ENCODE data around the gene FGD3.
"Not testable (repeated sequence)": the region's sequence is repeated elsewhere in the genome, so short reads cannot be mapped to it uniquely, and the experiment has no call there.

The FGD3 gene

GRCh38 chr9:92947268-92948037 is at the start of gene FGD3:
TSS of gene FGD3 (plus strand) at chr9:92947523. CDS start at chr9:92976257, 28,734 bp downstream.
- no peak for DNase-seq (ENCODE audit: low read depth in 2 of 2)

GRCh38 chr9:92905137-92905536 is 42.2 kb upstream of the FGD3 start:
- DNase-seq (ENCODE audit: low read depth in 2 of 2): not testable (repeated sequence)

DNA sequence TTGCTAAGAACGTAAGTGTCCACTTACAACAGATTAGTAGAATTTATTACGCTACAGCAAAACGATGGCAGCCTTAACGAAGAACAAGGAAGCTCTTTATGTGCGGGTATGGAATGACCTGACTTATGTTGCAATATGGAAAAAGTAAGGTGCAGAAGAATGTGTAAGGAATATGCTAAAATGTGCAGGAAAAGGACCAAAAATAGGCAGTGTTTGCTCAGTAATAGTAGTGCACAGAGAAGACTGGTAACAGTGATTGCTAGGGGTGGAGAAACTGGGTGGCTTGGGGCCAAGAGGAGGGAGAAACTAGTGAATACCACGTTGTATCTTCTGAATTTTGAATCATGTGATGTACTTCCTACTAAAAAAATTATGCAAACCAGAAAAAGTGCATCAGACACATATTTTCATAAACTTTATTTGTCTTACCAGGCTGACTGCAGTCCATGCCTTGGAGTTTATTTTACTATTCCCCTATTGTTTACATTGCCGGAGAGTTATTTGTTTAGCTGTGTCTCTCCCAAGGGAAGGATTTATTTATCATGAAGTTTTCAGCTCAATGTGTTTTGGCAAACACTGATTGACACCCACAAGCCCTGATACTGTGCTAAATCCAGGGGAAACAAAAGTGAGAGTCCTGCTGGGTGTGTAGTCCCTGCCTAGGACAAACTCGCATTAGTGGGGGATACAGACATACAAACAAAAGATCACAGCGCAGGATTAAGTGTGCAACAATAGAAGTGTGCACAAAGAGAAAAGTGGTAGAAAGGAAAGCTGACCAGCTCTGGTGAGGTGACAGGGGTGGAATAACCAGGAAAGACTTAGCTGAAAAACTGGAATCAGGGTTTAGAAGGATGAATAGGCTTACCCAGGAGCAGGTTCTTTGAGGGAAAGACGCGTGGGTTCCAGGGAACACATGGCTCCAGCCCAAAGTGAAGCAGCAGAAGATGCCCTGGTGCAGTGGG is 35.5 kb upstream of the FGD3 start:
- DNase-seq (ENCODE audit: low read depth in 2 of 2): no peak

- DNase-seq (ENCODE audit: low read depth in 2 of 2): no peak
These were observed 30.0 kb upstream of the FGD3 start for GRCh38 chr9:92917176-92917800.

- no peak for DNase-seq (ENCODE audit: low read depth in 2 of 2)
These were observed 26.9 kb upstream of the FGD3 start for GRCh38 chr9:92920437-92920836.

DNA sequence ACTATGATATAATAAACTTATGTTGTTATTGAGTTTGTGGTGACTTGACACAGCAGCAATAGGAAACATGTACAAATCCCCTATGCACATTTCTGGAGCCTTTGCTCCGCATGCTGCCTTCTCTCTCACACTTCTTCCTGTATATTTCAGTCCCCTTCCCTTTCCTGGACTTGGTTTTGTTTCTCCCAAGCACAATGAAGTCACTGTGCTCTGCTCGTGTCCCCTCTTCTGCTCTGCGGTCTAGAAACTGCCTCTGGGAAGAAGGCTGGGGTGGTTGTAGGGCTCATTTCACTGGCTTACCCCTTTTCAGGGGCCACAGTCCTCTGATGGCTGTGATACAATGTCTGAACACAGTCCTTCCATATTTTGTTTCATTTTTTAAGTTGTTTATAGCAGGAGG is 15.7 kb upstream of the FGD3 start:
- no peak for DNase-seq (ENCODE audit: low read depth in 2 of 2)

DNA sequence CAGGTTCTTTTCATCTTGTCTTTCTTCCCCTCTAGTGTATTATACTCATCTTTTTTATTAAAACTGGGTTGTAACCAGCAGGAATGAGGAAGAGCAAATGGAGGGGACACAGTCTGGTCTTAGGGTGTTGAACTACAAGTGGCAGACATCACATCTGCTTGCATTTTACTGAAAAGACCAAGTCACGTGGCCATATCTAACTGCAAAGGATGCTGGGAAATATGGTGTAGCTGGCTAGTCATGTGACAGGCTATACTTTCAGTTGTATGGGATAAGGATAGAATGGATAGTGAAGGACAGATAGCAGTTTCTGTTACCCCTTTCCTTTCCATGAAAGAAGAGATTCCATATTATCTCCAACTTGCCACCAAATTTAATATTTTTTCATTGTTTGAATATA is 13.0 kb upstream of the FGD3 start:
- no peak for DNase-seq (ENCODE audit: low read depth in 2 of 2)

DNA sequence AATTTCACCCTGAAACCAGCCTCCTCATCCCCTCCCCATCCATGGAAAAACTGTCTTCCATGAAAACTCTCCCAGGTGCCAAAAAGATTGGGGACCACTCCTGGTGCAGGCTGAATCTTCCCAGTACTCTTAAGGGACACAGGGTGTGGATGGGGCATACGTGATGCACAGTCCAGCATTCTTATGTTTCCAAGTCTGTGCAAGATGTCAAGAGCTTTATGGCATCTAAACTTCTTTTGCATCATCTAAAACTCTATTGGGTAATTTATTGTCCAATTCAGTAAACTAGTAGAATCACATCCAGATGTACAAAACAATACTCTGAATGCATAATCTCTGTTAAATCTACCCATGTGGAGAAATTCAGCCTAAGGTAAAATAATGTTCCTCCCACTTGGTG is 9.3 kb upstream of the FGD3 start:
- DNase-seq (ENCODE audit: low read depth in 2 of 2): no peak

DNA sequence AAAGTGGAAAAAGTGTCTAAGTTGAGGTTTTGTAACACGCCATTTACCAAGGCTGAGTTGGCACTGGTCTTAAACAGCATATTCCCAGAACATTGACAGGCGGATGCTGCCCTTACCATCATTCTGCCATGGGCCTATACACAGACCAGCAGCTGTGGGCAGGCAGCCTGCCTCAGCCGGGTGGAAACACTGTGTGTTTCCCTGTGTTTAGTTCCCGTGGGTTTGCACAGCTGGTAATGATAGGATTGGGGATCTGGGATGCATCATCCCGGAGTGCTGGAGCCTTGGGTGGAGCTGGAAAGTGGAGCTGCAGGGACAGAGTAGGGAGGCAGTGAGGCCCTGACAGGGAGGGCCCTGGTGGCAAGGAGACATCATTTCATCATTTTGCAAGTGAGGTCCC is 5.5 kb upstream of the FGD3 start:
- no peak for DNase-seq (ENCODE audit: low read depth in 2 of 2)

DNA sequence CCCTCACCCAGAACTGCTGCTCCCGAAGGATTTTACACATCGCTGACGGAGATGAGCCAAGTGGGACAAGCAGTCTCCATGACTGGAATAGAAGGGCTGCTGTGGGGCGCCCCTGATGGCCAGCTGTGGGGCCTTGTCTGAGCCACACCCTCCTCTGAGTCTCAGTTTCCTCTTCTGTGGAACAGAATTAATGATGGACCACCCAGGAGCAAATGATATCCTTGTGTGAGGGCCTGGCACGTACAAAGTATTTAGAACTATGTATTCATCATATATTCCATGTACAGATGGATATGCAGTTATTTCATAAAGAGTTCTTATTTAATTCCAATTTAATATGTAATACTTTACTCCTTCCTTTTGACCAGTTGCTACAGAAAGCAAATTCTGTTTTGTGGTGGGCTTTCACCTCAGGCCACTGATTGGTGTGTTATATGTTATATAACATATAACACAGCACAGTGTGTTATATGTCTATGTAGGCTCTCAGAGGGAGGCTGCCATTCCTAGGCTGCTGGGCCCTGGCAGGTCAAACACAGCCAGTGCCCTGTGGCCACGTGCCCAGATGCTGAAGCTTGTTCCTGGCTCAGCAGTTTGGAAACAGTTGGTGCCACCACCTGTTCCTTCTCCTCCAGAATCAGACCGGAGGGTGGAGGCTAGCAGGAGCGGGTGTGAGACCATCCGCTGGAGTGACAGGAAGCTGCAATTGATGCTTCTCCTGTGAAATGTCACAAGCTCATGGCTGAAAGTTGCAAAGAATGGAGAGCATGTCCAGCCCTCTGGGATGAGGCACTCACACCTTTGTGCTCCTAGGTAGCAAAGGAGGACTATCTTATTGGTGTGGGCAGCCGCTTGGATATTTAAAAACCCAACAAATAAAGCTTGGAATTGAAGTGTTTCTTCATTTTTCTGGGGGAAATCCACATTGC is 4.4 kb upstream of the FGD3 start:
- DNase-seq (ENCODE audit: low read depth in 2 of 2): no peak

DNA sequence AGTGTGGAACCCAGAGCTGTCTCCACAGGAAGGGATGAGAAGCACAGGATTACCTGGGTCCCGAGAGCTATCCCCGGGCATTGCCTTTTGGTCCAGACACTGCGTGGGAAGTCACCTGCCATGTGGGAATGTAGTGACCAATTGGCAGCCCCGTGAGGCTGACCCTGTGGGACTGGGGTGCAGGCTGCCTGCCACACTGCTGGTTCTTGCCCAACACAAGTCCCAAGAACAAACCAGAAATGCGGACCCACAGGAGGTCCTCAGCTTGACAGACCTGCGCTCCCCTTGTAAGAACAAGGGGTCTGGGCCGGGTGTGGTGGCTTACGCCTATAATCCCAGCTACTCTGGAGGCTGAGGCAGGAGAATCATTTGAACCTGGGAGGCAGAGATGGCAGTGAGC is 2.4 kb upstream of the FGD3 start:
- no peak for DNase-seq (ENCODE audit: low read depth in 2 of 2)

GRCh38 chr9:92945796-92946195 is 1.5 kb upstream of the FGD3 start:
- no peak for DNase-seq (ENCODE audit: low read depth in 2 of 2)

DNA sequence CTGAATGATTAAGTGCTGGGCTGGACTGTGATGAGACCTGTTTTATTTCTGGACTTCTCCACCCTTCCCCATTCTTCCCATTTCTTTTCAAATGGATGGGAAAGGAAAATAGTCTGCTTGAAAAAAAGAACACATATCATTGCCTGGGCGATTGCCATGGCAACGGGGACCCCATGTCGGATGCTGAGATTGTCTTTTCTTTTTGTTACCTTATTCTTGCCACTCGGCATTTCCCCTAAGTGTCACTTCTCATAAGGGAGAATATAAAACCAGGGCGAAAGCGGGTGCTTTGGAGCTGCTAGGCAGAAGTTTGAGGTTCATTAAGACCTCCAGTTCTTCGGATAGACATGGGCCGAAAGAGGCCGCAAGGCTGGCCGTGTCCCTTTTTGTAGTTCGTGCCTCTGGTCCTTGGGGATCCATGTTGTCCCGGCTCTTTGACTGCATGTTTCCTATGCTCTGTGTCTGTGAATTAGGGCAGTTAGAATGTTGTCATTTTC is 763 bp downstream of the FGD3 start:
- no peak for DNase-seq (ENCODE audit: low read depth in 2 of 2)

DNA sequence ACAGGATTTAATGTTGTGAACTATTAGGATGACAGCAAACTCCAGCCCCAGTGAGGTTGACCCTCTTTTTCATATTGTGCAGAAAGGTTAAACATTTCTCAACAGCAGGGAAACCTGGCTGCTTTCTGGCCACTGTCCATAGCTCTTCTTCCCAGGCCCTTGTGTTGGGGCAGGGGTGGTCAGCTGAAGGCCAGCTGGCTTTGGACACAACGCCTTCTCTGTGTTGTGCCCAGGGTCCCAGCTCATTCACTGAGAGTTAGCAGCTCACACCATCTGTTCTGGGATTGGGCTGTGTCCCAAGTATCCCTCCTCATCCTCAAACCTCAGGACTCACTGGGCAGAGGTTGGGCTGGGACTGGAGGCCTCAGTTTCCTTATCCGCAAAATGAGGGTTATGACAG is 1.3 kb downstream of the FGD3 start:
- DNase-seq (ENCODE audit: low read depth in 2 of 2): no peak

DNA sequence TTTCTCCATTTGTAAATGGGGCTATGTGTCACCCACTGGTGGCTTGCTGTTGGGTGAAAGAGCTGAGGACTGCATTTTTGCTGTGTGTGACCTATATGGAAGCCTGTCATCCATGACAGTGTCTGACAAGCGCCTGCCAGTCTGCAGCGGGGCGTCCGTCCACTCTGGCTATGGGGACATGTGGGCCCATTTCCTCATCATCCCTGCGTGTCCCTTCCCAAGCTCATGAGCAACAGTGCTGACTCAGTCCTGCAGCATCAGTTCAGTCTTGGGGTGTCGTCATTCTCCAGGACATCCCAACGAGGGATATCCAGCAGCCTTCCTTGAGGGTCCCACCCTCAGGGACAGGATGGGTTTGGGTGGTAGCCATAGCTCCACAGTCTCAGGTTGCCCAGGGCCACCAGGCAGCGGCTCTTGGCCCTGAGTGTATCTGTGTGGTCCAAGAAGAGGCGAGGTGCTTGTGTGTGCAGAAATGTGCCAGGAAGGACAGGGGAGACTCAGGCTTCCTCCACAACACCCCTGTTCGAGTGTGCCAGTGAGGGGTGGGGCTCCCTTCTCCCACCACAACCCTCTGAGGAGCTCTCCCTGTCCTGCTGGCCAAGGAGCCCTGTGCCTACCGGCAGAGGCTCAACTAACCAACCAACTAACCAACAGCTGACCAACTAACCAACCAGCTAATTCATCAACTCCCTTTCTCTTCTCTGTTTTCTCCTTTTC is 2.1 kb downstream of the FGD3 start:
- no peak for DNase-seq (ENCODE audit: low read depth in 2 of 2)

DNA sequence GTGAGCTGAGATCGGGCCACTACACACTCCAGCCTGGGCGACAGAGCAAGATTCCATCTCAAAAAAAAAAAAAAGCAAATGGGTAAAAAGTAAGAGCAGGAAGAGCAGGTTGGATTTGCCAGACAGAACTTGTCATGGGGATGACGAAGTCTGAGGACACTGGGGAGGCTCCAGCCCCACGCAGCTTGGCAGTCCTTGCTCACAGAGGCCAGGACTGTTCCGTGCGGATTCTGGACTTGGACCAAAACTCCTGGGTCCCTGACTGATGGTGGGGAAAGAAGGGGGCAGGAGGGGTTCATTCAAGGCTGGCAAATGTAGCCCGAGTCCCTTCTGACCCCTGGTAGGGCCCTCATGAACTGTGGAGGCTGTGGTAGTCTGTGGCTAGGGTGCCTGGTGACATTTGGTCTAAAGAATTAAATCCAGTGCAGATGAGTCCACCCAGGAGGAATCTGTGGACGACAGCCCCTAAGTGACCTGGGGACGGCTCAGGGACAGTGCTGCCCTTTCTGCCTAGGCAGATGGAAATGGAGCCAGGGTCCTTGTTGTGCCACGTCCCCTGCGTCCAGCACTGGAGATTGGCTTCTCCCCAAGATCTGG is 3.1 kb downstream of the FGD3 start:
- DNase-seq (ENCODE audit: low read depth in 2 of 2): no peak

DNA sequence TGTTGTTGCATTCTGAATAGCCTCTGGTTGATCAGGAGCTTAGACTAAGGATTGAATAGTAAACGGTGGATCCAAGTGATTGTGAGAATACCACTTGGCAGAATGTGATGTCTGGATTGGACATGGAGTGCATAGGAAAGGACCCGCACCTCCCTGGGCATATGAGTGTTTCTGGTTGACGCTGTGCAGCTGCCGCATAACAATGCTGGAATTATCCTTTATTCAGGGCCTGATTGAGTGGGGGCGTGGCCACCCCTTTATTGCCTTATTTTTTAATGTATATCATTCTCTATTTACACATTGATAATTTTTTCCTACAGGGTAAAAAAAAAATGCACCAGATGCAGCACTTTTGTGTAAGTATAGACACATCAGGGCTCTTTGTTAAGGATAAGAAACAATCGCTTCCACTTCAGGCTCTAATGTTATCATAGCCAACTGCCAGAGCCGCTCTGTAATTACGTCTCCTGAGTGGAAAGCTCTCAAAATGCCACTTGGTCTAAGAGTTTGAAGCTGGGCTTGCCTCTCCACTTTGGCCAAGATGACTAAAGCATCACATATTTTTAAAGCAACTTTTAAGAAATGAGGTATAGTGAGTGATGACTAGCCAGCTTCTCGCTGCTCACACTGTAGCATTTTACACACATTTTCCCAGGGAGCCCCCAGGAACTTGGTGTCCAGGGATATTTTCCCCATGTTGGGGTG is 5.7 kb downstream of the FGD3 start:
- DNase-seq (ENCODE audit: low read depth in 2 of 2): no peak

GRCh38 chr9:92954049-92954861 is 6.9 kb downstream of the FGD3 start:
- peak; percentile 58 to 71 for DNase-seq (ENCODE audit: low read depth in 2 of 2)

- DNase-seq (ENCODE audit: low read depth in 2 of 2): no peak
These were observed 7.6 kb downstream of the FGD3 start for GRCh38 chr9:92954886-92955285.
